Lung microvascular endothelial cell (primary cell): ENCODE measurements around the gene SUPV3L1. TPM values are rescaled to one million over a fixed set of nuclear protein-coding genes. Genes with fewer than 3 reads are reported as not detected.
"Not testable (repeated sequence)": the region's sequence is repeated elsewhere in the genome, so short reads cannot be mapped to it uniquely, and the experiment has no call there.

Experiments
- DNase-seq, 2 donors: peaks; one replicate each; pipeline versions ENCODE4 v3.0.0 to v3.0.0-alpha.2; 2010; ENCODE audit warnings: low read depth in 2 of 2
- total RNA-seq: library from RNA; depleted of rRNA; stranded (reverse); fragments of >200 nt; gene quantifications from 2 replicates; pipeline ENCODE4 v1.2.1, GENCODE V29; 2014

The SUPV3L1 gene
- total RNA-seq: 13.1 and 20.8 TPM in 2 replicates

- peak; percentile 98 for DNase-seq
Observed at GRCh38 chr10:69179743-69180524, at the start of gene SUPV3L1. Gene SUPV3L1 (plus strand): TSS chr10:69180234. CDS start chr10:69180292, 58 bp downstream.

DNA sequence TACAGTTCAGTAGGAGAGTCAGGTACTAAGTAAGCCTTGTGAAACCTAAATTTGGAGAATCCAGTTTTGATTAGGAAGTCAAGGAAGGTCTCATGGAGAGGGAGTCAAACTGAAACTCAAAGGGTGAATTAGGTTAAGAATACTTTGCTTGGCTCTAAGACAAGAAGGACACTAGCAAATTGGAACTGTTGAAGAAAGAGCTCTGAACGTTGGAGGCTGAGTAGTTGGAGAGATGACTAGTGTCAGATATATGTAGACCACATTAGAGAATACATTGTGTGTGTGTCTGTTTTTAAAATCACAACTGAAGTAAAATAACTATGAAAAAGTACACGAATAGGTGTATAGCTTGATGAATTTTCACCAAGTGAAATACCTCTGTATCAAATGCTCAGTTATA is 49.8 kb upstream of the SUPV3L1 start:
- no peak for DNase-seq

DNA sequence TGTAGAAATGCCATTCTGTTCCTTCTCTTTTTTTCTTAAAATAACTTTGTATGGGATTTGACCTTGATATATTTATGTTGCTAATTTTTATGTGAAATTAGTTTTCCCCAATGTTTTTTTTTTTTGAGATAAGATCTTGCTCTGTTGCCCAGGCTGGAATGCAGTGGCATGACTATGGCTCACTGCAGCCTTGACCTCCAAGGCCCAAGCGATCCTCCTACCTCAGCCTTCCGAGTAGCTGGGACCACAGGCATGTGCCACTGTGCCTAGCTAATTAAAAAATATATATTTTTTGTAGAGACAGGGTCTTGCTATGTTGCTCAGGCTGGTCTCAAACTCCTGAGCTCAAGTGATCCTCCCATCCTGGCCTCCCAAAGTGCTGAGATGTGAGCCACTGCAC is 40.1 kb upstream of the SUPV3L1 start:
- DNase-seq: no peak

- no peak for DNase-seq
Observed at GRCh38 chr10:69141304-69141703, 38.7 kb upstream of the SUPV3L1 start.

DNA sequence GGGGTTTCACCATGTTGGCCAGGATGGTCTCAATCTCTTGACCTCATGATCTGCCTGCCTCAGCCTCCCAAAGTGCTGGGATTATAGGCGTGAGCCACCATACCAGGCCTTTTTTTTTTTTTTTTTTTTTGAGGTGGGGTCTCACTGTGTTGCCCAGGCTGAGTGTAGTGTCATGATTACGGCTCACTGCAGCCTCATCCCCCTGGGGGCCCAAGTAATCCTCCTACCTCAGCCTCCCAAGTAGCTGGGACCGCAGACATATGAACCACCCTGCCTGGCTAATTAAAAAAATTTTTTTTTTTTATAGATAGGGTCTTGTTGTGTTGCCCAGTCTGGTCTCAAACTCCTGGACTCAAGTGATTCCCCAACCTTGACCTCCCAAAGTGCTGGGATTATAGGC is 38.0 kb upstream of the SUPV3L1 start:
- DNase-seq: not testable (repeated sequence)

- DNase-seq: no peak
Observed at GRCh38 chr10:69142983-69143382, 37.1 kb upstream of the SUPV3L1 start.

DNA sequence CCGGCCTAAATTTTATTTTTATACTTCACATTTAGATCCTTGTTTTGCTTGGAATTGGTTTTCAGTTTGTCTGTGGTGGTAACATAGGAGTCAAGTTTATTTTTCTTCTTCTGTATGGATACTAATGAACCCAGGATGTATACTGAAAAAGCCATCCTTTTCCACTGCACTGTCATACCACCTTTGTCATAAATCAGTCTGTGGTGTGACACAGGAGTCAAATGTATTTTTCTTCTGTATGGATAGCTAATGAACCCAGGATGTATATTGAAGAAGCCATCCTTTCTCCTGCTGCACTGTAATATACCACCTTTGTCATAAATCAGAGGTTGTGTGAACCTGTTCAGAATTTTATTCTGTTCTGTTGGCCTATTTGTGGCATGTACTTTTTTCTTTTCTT is 34.7 kb upstream of the SUPV3L1 start:
- DNase-seq: no peak

GRCh38 chr10:69145864-69146263 is 34.2 kb upstream of the SUPV3L1 start:
- no peak for DNase-seq

- no peak for DNase-seq
Observed at GRCh38 chr10:69146759-69147158, 33.3 kb upstream of the SUPV3L1 start.

- DNase-seq: no peak
Observed at GRCh38 chr10:69151984-69152383, 28.1 kb upstream of the SUPV3L1 start.

- DNase-seq: no peak
Observed at GRCh38 chr10:69153227-69153626, 26.8 kb upstream of the SUPV3L1 start.

DNA sequence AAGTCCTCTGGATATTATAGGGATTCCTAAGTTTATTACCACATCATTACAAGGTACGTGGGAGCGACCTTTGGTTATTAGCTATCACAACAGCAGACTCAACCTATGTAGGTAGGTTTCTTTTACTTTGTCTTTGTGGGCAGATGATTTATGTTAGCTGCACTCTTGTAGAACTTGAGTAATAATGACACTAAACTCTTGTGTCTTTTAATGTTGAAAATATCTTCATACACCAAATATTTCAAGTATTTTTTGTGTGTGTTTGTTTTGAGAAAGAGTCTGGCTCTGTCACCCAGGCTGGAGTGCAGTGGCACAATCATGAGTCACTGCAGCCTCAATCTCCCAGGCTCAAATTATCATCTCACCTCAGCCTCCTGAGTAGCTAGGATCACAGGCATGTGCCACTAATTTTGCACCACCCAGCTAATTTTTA is 19.2 kb upstream of the SUPV3L1 start:
- no peak for DNase-seq

- DNase-seq: no peak
Observed at GRCh38 chr10:69168493-69168892, 11.5 kb upstream of the SUPV3L1 start.

DNA sequence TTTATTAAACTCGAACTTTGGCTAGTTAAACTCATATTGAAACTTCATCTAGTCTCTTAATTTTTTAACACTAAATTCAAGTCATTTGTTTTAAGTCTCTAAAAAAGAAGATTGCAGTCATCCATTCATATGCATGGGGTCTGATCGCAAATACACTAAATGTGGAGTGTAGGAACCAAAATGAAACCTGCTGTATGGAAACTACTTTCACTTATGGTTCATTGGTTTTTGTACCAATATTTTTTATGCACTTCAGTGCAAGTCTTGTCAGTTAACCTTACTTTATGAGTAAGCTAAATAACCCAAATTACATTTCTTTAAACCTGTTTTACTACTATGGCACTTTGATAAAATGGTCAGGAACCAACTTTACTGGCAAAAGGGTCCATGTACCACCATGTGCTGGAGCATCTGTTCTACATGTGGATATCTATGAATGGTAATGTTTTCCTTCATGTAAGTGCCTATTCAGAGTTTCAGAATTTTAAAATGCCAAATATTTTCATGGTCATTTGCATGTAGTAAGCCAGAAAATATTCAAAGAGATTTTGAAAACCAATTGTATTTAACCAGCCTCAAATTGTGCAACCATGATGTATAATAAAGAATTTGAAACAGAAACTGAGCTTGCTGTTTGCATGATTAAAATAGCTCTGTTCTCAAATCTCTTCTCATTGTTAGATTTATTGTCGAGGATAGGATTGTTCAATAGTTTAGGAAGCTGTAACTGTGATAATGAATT is 7.6 kb upstream of the SUPV3L1 start:
- DNase-seq: no peak

DNA sequence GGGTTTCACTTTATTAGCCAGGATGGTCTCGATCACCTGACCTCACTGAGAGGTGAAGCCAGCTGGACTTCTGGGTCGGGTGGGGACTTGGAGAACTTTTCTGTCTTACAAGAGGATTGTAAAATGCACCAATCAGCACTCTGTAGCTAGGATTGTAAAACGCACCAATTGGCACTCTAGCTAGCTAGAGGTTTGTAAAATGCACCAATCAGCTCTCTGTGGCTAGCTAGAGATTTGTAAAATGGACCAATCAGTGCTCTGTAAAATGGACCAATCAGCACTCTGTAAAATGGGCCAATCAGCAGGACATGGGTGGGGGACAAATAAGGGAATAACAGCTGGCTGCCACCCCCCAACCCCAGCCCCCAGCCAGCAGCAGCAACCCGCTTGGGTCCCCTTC is 4.7 kb upstream of the SUPV3L1 start:
- not testable (repeated sequence) for DNase-seq

- DNase-seq: no peak
Observed at GRCh38 chr10:69176823-69177222, 3.2 kb upstream of the SUPV3L1 start.

- DNase-seq: no peak
Observed at GRCh38 chr10:69179089-69179742, 818 bp upstream of the SUPV3L1 start.

- DNase-seq: peak; percentile 5 to 24
Observed at GRCh38 chr10:69180525-69181204, 631 bp downstream of the SUPV3L1 start.

DNA sequence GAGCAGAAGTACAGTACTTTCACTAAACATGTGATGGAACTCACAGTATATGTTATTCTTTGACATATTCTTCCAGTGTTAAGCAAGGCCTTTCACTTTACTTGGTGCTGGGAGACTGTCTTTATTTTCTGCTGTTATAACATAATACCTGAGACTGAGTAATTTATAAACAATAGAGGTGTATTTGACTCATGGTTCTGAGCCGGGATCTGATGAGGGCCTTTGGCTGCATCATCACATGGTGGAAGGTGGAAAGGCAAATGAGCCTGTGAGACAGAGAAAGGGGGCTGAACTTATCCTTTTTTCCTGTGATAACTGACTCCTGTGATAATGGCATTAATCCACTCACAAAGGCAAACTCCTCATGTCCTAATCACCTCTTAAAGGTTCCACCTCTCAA is 1.4 kb downstream of the SUPV3L1 start:
- DNase-seq: no peak

GRCh38 chr10:69182005-69182404 is 2.0 kb downstream of the SUPV3L1 start:
- DNase-seq: no peak

DNA sequence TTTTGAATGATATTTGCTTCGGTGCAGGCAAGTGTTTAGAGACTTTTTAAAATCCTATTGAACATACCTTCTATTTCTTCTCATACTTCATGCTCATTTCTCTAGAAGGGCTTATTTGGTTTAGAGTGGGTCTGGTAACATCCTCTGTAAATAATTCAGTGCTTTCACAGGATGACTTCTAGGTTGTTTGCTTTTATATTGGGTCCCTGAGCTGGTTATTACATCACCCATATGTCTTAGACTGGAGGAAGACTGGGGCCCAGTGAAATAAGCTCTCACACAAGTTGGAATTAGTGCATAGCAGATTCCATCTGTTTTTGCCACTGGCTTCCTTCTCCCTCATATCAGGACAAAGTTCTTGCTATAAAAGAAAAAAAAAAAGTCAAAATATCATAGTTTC is 6.5 kb downstream of the SUPV3L1 start:
- no peak for DNase-seq

DNA sequence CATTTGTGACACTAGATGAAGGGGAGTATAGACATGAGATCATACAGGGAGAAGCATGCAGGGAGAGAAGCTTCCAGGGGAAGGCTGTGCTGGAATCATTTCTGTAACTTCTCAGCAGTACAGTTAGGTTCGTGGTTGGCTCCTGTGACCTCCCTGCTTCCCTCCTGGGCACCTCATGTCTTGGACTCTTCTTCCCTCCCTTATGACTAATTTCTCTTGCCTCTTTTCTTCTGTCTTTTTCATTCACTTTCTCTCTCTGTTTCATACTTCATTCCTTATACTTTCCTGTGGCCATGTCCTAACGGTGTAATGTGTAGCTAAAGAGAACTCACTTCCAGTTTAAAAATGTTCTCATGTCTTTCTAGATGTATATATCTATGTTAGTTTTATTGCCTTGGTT is 21.0 kb downstream of the SUPV3L1 start:
- DNase-seq: no peak
